ENCODE data around the gene NLGN3.
"Not testable (repeated sequence)": the region's sequence is repeated elsewhere in the genome, so short reads cannot be mapped to it uniquely, and the experiment has no call there.

Gene NLGN3

GRCh38 chrX:71168134-71168533, 23.5 kb downstream of the NLGN3 start:
- CTCF ChIA-PET: no interaction called here
- no peak overlapping the region for H3K27ac Mint-ChIP-seq
- H3K4me3 Mint-ChIP-seq: no peak overlapping the region
- DNase-seq: no peak
- H3K4me1 Mint-ChIP-seq: peaks cover 6% of the 10 kb centered on the region
- no peaks in the 10 kb centered on the region for H3K9me3 Mint-ChIP-seq
- no peaks in the 10 kb centered on the region for H3K27me3 Mint-ChIP-seq
- H3K36me3 Mint-ChIP-seq: peaks cover 8% of the 10 kb centered on the region

- CTCF ChIA-PET: no interaction called here
- Mint-ChIP-seq H3K27me3 (no peaks in the 10 kb centered on the region), H3K4me1 (peaks cover 6% of the 10 kb centered on the region), H3K9me3 (no peaks in the 10 kb centered on the region), H3K4me3 (no peak overlapping the region), H3K27ac (no peak overlapping the region), H3K36me3 (peaks cover 16% of the 10 kb centered on the region)
- no peak for DNase-seq
Measured at GRCh38 chrX:71169586-71169985, 24.9 kb downstream of the NLGN3 start.

GRCh38 chrX:71170660-71171059, 26.0 kb downstream of the NLGN3 start:
- no peaks in the 10 kb centered on the region for H3K9me3 Mint-ChIP-seq
- no peak for DNase-seq
- peaks cover 20% of the 10 kb centered on the region for H3K36me3 Mint-ChIP-seq
- no peak overlapping the region for H3K27ac Mint-ChIP-seq
- no peak overlapping the region for H3K4me3 Mint-ChIP-seq
- no peaks in the 10 kb centered on the region for H3K27me3 Mint-ChIP-seq
- peaks cover 6% of the 10 kb centered on the region for H3K4me1 Mint-ChIP-seq
- CTCF ChIA-PET: no interaction called here

GRCh38 chrX:71171110-71171801, 26.6 kb downstream of the NLGN3 start:
- H3K4me3 Mint-ChIP-seq: no peak overlapping the region
- CTCF ChIA-PET: no interaction called here
- H3K27me3 Mint-ChIP-seq: no peaks in the 10 kb centered on the region
- H3K4me1 Mint-ChIP-seq: peaks cover 6% of the 10 kb centered on the region
- peaks cover 22% of the 10 kb centered on the region for H3K36me3 Mint-ChIP-seq
- DNase-seq: no peak
- H3K9me3 Mint-ChIP-seq: no peaks in the 10 kb centered on the region
- H3K27ac Mint-ChIP-seq: no peak overlapping the region

GRCh38 chrX:71173440-71173839, 28.8 kb downstream of the NLGN3 start:
- no peaks in the 10 kb centered on the region for H3K9me3 Mint-ChIP-seq
- H3K4me1 Mint-ChIP-seq: peaks cover 9% of the 10 kb centered on the region
- H3K36me3 Mint-ChIP-seq: peaks cover 31% of the 10 kb centered on the region
- CTCF ChIA-PET: no interaction called here
- no peaks in the 10 kb centered on the region for H3K27me3 Mint-ChIP-seq
- no peak for DNase-seq
- H3K27ac Mint-ChIP-seq: no peak overlapping the region
- no peak overlapping the region for H3K4me3 Mint-ChIP-seq

- H3K36me3 Mint-ChIP-seq: peaks cover 31% of the 10 kb centered on the region
- no peak overlapping the region for H3K4me3 Mint-ChIP-seq
- no peaks in the 10 kb centered on the region for H3K27me3 Mint-ChIP-seq
- no peak overlapping the region for H3K27ac Mint-ChIP-seq
- no peak for DNase-seq
- H3K9me3 Mint-ChIP-seq: no peaks in the 10 kb centered on the region
- CTCF ChIA-PET: no interaction called here
- H3K4me1 Mint-ChIP-seq: peaks cover 13% of the 10 kb centered on the region
Measured at GRCh38 chrX:71174795-71175194, 30.2 kb downstream of the NLGN3 start.

GRCh38 chrX:71175531-71175930, 30.9 kb downstream of the NLGN3 start:
- CTCF ChIA-PET: no interaction called here
- Mint-ChIP-seq H3K4me3 (no peak overlapping the region), H3K4me1 (peaks cover 17% of the 10 kb centered on the region), H3K36me3 (peaks cover 34% of the 10 kb centered on the region), H3K9me3 (no peaks in the 10 kb centered on the region), H3K27ac (no peak overlapping the region), H3K27me3 (no peaks in the 10 kb centered on the region)
- DNase-seq: no peak

GRCh38 chrX:71177327-71177726, 32.7 kb downstream of the NLGN3 start:
- H3K4me1 Mint-ChIP-seq: peaks cover 20% of the 10 kb centered on the region
- H3K27me3 Mint-ChIP-seq: no peaks in the 10 kb centered on the region
- no peak for DNase-seq
- CTCF ChIA-PET: interaction anchor here (0.9 to 2.9 kb wide), 3 partner anchors 47 to 77 kb away, joined by 3 to 13 read pairs (median 4); no protein-coding TSS in a partner anchor
- no peaks in the 10 kb centered on the region for H3K9me3 Mint-ChIP-seq
- H3K27ac Mint-ChIP-seq: no peak overlapping the region
- H3K4me3 Mint-ChIP-seq: no peak overlapping the region
- peaks cover 34% of the 10 kb centered on the region for H3K36me3 Mint-ChIP-seq

GRCh38 chrX:71178908-71179307, 34.3 kb downstream of the NLGN3 start:
- Mint-ChIP-seq H3K4me1 (peaks cover 28% of the 10 kb centered on the region), H3K27ac (peak overlapping the region; percentile 49), H3K36me3 (peaks cover 30% of the 10 kb centered on the region), H3K4me3 (no peak overlapping the region), H3K9me3 (no peaks in the 10 kb centered on the region), H3K27me3 (no peaks in the 10 kb centered on the region)
- peak; percentile 52 for DNase-seq
- CTCF ChIA-PET: interaction anchor here (1.1 to 2.9 kb wide), 7 partner anchors 36 to 209 kb away, joined by 3 to 13 read pairs (median 3); no protein-coding TSS in a partner anchor

- not testable (repeated sequence) for H3K27me3 Mint-ChIP-seq, DNase-seq, H3K9me3 Mint-ChIP-seq
- Mint-ChIP-seq H3K4me3 (peak overlapping the region; percentile 85), H3K4me1 (peaks cover 34% of the 10 kb centered on the region), H3K27ac (peak overlapping the region; percentile 99), H3K36me3 (peaks cover 25% of the 10 kb centered on the region)
- CTCF ChIA-PET: interaction anchor here (0.7 to 1.8 kb wide), 2 partner anchors 51 to 105 kb away, joined by 3 to 4 read pairs; no protein-coding TSS in a partner anchor
Measured at GRCh38 chrX:71180579-71181265, 36.1 kb downstream of the NLGN3 start.

- H3K36me3 Mint-ChIP-seq: peaks cover 23% of the 10 kb centered on the region
- CTCF ChIA-PET: interaction anchor here (1.8 kb wide), 1 partner anchor 52 kb away, joined by 4 read pairs; no protein-coding TSS in a partner anchor
- DNase-seq: peak; percentile 57
Measured at GRCh38 chrX:71181558-71181909, 36.9 kb downstream of the NLGN3 start.

GRCh38 chrX:71181910-71182799, 37.5 kb downstream of the NLGN3 start:
- DNase-seq: peak; percentile 89
- no peaks in the 10 kb centered on the region for H3K9me3 Mint-ChIP-seq
- H3K4me3 Mint-ChIP-seq: peak overlapping the region; percentile 85
- H3K4me1 Mint-ChIP-seq: peaks cover 37% of the 10 kb centered on the region
- CTCF ChIA-PET: interaction anchor here (1.8 kb wide), 1 partner anchor 52 kb away, joined by 4 read pairs; no protein-coding TSS in a partner anchor
- H3K36me3 Mint-ChIP-seq: peaks cover 22% of the 10 kb centered on the region
- H3K27ac Mint-ChIP-seq: peak overlapping the region; percentile 99
- H3K27me3 Mint-ChIP-seq: no peaks in the 10 kb centered on the region

More at GRCh38 chrX:71181558-71181909, 36.9 kb downstream of the NLGN3 start:
- Mint-ChIP-seq H3K4me3 (peak overlapping the region; percentile 85), H3K27me3 (no peaks in the 10 kb centered on the region), H3K4me1 (peaks cover 34% of the 10 kb centered on the region), H3K9me3 (no peaks in the 10 kb centered on the region), H3K27ac (peak overlapping the region; percentile 99)

- Mint-ChIP-seq H3K27me3 (no peaks in the 10 kb centered on the region), H3K9me3 (no peaks in the 10 kb centered on the region), H3K4me1 (peaks cover 37% of the 10 kb centered on the region), H3K27ac (peak overlapping the region; percentile 99), H3K36me3 (peaks cover 15% of the 10 kb centered on the region), H3K4me3 (peak overlapping the region; percentile 85)
- CTCF ChIA-PET: no interaction called here
- DNase-seq: no peak
Measured at GRCh38 chrX:71182871-71183270, 38.2 kb downstream of the NLGN3 start.

GRCh38 chrX:71183341-71183740, 38.7 kb downstream of the NLGN3 start:
- H3K4me3 Mint-ChIP-seq: no peak overlapping the region
- no peaks in the 10 kb centered on the region for H3K9me3 Mint-ChIP-seq
- no peaks in the 10 kb centered on the region for H3K27me3 Mint-ChIP-seq
- CTCF ChIA-PET: no interaction called here
- DNase-seq: no peak
- H3K27ac Mint-ChIP-seq: no peak overlapping the region
- H3K4me1 Mint-ChIP-seq: peaks cover 34% of the 10 kb centered on the region
- H3K36me3 Mint-ChIP-seq: peaks cover 11% of the 10 kb centered on the region

Data from activated naive CD4-positive, alpha-beta T cell treated with anti-CD3 and anti-CD28 coated beads, Interleukin-2, amount 10 ng/mL, durations not matched to agents 7 days and 5 days (primary cell).